SU-DHL-6 (cell line): ENCODE measurements around the gene SLC30A2.

Source experiments
- H2AFZ ChIP-seq: fragments of 200-600 bp; sonication (generic); 2 replicates; pipeline ENCODE4 v1.6.1; 2014; ENCODE audit warnings: low read depth, mild to moderate bottlenecking, moderate library complexity, mixed read lengths, antibody characterized with exemption, low read length; ENCODE audit not compliant: severe bottlenecking
- H3F3A ChIP-seq: fragments of 200-600 bp; shearing (Covaris generic); 2 replicates; pipeline ENCODE4 v1.6.0; 2016; ENCODE audit warnings: antibody characterized with exemption, mild to moderate bottlenecking; ENCODE audit not compliant: insufficient read depth
- H3K27ac ChIP-seq: fragments of 200-600 bp; sonication (generic); 2 replicates; pipeline ENCODE4 v1.5.1; 2016; ENCODE audit warnings: low read depth, mild to moderate bottlenecking, low read length, moderate library complexity, mixed read lengths
- H3K27me3 ChIP-seq: fragments of 200-600 bp; sonication (generic), shearing (Covaris generic); 2 replicates; pipeline ENCODE4 v1.6.0; 2014; ENCODE audit warnings: mild to moderate bottlenecking, low read length
- H3K36me3 ChIP-seq: fragments of 200-600 bp; sonication (generic); 2 replicates; pipeline ENCODE4 v1.6.1; 2014; ENCODE audit warnings: mild to moderate bottlenecking, low read length, mixed read lengths
- H3K4me2 ChIP-seq: fragments of 300-600, 200-600 bp; shearing (Covaris generic), sonication (generic); 2 replicates; pipeline ENCODE4 v1.6.0; 2014; ENCODE audit warnings: low read length, low read depth, mild to moderate bottlenecking; ENCODE audit not compliant: poor library complexity, severe bottlenecking
- H3K4me3 ChIP-seq: fragments of 200-600 bp; sonication (generic); 2 replicates; pipeline ENCODE4 v1.5.1; 2014; ENCODE audit warnings: antibody characterized with exemption, low read length, mild to moderate bottlenecking, mixed read lengths; ENCODE audit not compliant: insufficient read depth, poor library complexity, severe bottlenecking
- H3K79me2 ChIP-seq: fragments of 200-600 bp; sonication (generic); 2 replicates; pipeline ENCODE4 v1.6.1; 2014; ENCODE audit warnings: mild to moderate bottlenecking, low read length, moderate library complexity; ENCODE audit not compliant: insufficient read depth
- H3K9ac ChIP-seq: fragments of 200-600 bp; sonication (generic); 2 replicates; pipeline ENCODE4 v1.7.0; 2014; ENCODE audit warnings: mild to moderate bottlenecking, low read length
- H3K9me2 ChIP-seq: fragments of 200-600 bp; sonication (generic); replicated peaks from 2 replicates; pipeline ENCODE4 v1.6.1; 2014; ENCODE audit warnings: low read length; ENCODE audit not compliant: insufficient read depth
- H3K9me3 ChIP-seq: fragments of 200-600 bp; sonication (generic); 2 replicates; pipeline ENCODE4 v1.6.1; 2014; ENCODE audit warnings: low read length, mixed read lengths; ENCODE audit not compliant: insufficient read depth
- H4K20me1 ChIP-seq: fragments of 200-600 bp; sonication (generic); 2 replicates; pipeline ENCODE4 v1.6.1; 2014; ENCODE audit warnings: low read depth, mild to moderate bottlenecking, antibody characterized with exemption, low read length, moderate library complexity, mixed read lengths
- EZH2phosphoT487 ChIP-seq: fragments of 200-600 bp; sonication (generic), shearing (Covaris generic); conservative IDR thresholded peaks from 2 replicates; pipeline ENCODE4 v1.6.1; 2018; ENCODE audit warnings: mild to moderate bottlenecking, antibody characterized with exemption, low read length, moderate library complexity, mixed read lengths
- TF ChIP-seq, protein P1 (sequence below): fragments of 200-600 bp; sonication (generic); IDR thresholded peaks from one replicate; pipeline ENCODE4 v1.5.1; 2017; ENCODE audit warnings: antibody characterized with exemption, mild to moderate bottlenecking, low read length, moderate library complexity; ENCODE audit not compliant: insufficient read depth, poor library complexity, severe bottlenecking

The SLC30A2 gene

DNA sequence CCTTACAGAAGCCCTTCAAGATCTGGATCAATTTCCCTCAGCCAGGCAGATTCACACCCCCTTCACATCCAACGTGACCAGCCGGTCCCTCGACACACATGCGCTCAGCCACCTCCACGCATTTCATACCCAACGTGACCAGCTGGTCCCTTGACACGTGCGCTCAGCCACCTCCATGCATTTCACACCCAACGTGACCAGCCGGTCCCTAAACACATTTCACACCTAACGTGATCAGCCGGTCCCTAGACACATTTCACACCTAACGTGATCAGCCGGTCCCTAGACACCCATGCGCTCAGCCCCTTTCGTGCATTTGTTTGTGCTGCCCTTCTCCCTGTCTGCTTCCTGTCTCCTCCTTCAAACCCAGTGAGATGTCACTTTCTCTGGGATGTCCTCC is 39.2 kb downstream of the SLC30A2 start:
- H3F3A ChIP-seq = no peaks in the 10 kb centered on the region
- H3K9me2 ChIP-seq = no peaks in the 10 kb centered on the region
- no peaks in the 10 kb centered on the region for H4K20me1 ChIP-seq
- no peaks in the 10 kb centered on the region for H3K79me2 ChIP-seq
- H3K4me2 ChIP-seq = no peak overlapping the region
- no peak overlapping the region for H3K27ac ChIP-seq
- TF ChIP-seq EZH2phosphoT487 = no peak
- TF ChIP-seq, protein P1, sequence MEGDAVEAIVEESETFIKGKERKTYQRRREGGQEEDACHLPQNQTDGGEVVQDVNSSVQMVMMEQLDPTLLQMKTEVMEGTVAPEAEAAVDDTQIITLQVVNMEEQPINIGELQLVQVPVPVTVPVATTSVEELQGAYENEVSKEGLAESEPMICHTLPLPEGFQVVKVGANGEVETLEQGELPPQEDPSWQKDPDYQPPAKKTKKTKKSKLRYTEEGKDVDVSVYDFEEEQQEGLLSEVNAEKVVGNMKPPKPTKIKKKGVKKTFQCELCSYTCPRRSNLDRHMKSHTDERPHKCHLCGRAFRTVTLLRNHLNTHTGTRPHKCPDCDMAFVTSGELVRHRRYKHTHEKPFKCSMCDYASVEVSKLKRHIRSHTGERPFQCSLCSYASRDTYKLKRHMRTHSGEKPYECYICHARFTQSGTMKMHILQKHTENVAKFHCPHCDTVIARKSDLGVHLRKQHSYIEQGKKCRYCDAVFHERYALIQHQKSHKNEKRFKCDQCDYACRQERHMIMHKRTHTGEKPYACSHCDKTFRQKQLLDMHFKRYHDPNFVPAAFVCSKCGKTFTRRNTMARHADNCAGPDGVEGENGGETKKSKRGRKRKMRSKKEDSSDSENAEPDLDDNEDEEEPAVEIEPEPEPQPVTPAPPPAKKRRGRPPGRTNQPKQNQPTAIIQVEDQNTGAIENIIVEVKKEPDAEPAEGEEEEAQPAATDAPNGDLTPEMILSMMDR = no peak
- no peak overlapping the region for H3K9ac ChIP-seq
- H3K4me3 ChIP-seq = no peak overlapping the region
- H3K9me3 ChIP-seq = no peaks in the 10 kb centered on the region
- no peaks in the 10 kb centered on the region for H3K36me3 ChIP-seq
- H3K27me3 ChIP-seq = no peaks in the 10 kb centered on the region
- H2AFZ ChIP-seq = no peak overlapping the region

- H3K27me3 ChIP-seq = no peaks in the 10 kb centered on the region
- no peak overlapping the region for H2AFZ ChIP-seq
- H3K79me2 ChIP-seq = no peaks in the 10 kb centered on the region
- H3F3A ChIP-seq = no peaks in the 10 kb centered on the region
- no peaks in the 10 kb centered on the region for H3K36me3 ChIP-seq
- no peak overlapping the region for H3K9ac ChIP-seq
- H3K9me3 ChIP-seq = no peaks in the 10 kb centered on the region
- H3K4me3 ChIP-seq = no peak overlapping the region
- no peak overlapping the region for H3K27ac ChIP-seq
- TF ChIP-seq EZH2phosphoT487 = no peak
- H3K4me2 ChIP-seq = no peak overlapping the region
- no peaks in the 10 kb centered on the region for H3K9me2 ChIP-seq
- no peaks in the 10 kb centered on the region for H4K20me1 ChIP-seq
These were observed 40.3 kb downstream of the SLC30A2 start for GRCh38 chr1:26005434-26006105.

DNA sequence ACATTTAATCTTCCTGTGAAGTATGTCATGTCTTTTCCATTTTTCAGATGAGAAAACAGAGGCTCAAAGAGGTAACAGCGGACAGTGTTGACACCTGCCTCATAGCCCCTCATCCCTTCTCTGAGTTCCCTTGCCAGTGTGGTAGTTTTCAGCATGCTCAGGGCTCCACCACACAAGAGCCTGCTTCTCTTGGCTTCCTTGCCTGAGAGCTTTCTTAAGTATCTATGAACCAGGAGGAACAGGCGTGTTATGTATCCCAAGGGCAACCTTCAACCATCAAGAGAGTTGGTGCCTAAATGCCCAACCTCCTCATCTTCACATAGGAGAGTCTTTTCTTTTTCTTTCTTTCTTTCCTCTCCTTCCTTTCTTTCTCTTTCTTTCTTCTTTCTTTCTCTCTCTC is 42.2 kb downstream of the SLC30A2 start:
- Histone ChIP-seq H3K9me3 (no peaks in the 10 kb centered on the region), H3K4me2 (no peak overlapping the region), H2AFZ (no peak overlapping the region), H3F3A (no peaks in the 10 kb centered on the region), H3K27me3 (no peaks in the 10 kb centered on the region), H3K27ac (no peak overlapping the region), H4K20me1 (no peaks in the 10 kb centered on the region), H3K9me2 (no peaks in the 10 kb centered on the region), H3K4me3 (no peak overlapping the region), H3K36me3 (no peaks in the 10 kb centered on the region), H3K9ac (no peak overlapping the region), H3K79me2 (no peaks in the 10 kb centered on the region)
- TF ChIP-seq EZH2phosphoT487 = no peak
- TF ChIP-seq, protein P1 = no peak

- Histone ChIP-seq H3K9ac (no peak overlapping the region), H4K20me1 (no peaks in the 10 kb centered on the region), H3K4me3 (no peak overlapping the region), H3K4me2 (no peak overlapping the region), H3K27ac (no peak overlapping the region), H3K36me3 (no peaks in the 10 kb centered on the region), H2AFZ (no peak overlapping the region), H3K9me2 (no peaks in the 10 kb centered on the region), H3K27me3 (no peaks in the 10 kb centered on the region), H3K79me2 (no peaks in the 10 kb centered on the region), H3K9me3 (no peaks in the 10 kb centered on the region), H3F3A (no peaks in the 10 kb centered on the region)
- no peak for TF ChIP-seq EZH2phosphoT487
- TF ChIP-seq, protein P1 = no peak
These were observed 42.7 kb downstream of the SLC30A2 start for GRCh38 chr1:26003262-26003661.
